AG09309 (cell line): Measurements from ENCODE around the gene TREML2.

Experiments used
- DNase-seq: peaks from one replicate; pipeline ENCODE4 v3.0.0-alpha.2; 2010; ENCODE audit warnings: low read depth
- H3K4me3 ChIP-seq: 2 replicates; pipeline ENCODE4 v1.5.1; 2011; ENCODE audit warnings: mild to moderate bottlenecking, low read depth, low read length, moderate library complexity; ENCODE audit not compliant: control insufficient read depth
- TF ChIP-seq, protein P1 (sequence below): IDR thresholded peaks from 2 replicates; pipeline ENCODE4 v1.5.1; 2011; ENCODE audit warnings: mild to moderate bottlenecking, low read depth, low read length, inconsistent platforms; ENCODE audit not compliant: insufficient read depth, control insufficient read depth; ENCODE audit errors: missing control alignments

Gene TREML2

DNA sequence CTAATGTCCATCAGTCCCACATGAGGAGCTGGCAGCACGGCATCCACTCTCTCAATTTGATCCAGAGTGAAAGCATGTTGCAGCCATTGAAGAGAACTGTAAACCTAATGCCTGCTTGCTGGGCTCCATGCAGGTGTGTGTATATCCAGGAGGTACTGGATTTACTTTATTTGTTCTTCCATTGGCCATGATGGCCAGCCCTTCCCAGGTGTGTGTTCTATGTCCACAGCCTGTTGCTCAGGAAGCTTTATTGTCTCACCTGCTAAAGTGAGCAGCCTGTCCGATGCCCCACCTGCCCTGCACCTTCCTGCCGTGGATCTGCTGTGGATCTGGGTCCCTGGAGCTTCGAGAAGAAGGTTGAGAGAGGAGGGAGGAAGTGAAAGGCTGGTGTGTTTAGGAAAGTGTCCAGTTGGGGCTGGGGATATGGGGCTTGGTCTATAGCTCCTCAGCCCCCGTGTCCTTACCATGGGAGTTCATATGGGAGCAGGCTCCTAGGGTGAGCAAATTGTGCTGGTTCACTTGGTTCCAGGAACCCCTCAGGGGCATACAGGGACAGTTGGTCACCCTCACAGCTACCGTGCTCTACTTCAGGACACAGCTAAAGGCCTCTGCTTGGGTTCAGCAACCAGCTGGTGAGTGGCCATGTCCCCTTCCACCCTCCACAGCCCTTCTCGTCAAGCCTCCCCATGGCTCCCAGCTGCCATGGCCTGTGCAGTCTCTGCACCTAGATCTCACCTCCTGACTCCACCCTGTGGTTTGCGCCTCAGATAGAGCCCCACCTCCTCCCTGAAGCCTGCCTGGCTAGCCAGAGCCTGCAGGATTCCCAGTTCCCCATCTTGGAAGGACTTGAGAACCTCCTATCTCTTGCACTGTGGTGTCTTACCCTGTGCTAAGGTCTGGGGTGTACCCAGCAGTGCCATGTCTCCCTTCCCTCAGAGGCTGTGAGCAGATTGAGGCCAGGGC is 12.7 kb downstream of the TREML2 start:
- TF ChIP-seq, protein P1, sequence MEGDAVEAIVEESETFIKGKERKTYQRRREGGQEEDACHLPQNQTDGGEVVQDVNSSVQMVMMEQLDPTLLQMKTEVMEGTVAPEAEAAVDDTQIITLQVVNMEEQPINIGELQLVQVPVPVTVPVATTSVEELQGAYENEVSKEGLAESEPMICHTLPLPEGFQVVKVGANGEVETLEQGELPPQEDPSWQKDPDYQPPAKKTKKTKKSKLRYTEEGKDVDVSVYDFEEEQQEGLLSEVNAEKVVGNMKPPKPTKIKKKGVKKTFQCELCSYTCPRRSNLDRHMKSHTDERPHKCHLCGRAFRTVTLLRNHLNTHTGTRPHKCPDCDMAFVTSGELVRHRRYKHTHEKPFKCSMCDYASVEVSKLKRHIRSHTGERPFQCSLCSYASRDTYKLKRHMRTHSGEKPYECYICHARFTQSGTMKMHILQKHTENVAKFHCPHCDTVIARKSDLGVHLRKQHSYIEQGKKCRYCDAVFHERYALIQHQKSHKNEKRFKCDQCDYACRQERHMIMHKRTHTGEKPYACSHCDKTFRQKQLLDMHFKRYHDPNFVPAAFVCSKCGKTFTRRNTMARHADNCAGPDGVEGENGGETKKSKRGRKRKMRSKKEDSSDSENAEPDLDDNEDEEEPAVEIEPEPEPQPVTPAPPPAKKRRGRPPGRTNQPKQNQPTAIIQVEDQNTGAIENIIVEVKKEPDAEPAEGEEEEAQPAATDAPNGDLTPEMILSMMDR, result no peak
- H3K4me3 ChIP-seq, result no peak overlapping the region
- DNase-seq, result no peak

DNA sequence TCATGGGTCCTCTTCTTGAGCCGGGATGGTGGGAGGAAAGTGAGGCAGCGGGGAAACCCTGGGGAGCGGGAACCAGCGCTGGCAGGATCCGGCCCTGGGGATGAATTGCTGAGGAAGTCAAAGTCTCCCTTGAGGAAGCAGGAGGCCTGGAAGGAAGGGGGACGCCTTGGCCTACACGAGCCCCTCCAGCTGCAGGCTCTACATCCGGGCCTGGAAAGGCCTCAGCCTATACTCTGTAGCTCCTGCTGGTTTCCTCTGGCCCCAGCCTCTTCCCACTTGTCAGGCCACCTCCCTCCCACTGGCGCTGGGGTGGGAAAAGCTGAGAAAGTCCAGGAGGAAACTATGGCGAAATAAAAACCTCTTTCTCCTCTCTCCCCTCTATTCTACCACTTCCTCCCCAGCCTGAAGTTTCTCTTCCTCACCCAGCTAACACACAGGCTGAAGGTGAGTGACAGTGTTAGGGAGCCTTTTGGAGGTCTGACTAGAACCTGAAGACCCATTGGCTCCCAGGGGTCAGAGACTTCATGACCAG is 14.9 kb downstream of the TREML2 start:
- DNase-seq, result no peak
- TF ChIP-seq, protein P1, result no peak
- H3K4me3 ChIP-seq, result no peak overlapping the region

DNA sequence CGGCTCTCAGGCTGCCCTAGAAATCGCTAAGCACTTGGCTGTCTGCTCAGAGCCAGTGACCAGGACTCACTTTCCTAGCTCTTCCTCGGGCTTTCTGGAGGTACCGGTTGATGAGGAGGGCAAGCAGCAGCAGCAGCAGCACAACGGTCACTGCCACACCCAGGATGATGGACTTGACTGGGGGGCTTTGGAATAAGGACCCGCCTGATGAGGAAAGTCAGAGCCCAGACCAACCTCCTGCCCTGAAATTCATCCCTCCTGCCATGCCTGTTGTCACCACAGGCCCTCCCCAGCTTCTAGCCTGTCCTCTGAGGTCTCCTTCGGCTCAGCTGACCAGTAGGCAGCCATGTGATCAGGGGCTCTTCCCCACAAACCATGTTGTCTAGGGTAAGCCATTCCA is 16.2 kb downstream of the TREML2 start:
- no peak overlapping the region for H3K4me3 ChIP-seq
- no peak for DNase-seq
- TF ChIP-seq, protein P1, result no peak

DNA sequence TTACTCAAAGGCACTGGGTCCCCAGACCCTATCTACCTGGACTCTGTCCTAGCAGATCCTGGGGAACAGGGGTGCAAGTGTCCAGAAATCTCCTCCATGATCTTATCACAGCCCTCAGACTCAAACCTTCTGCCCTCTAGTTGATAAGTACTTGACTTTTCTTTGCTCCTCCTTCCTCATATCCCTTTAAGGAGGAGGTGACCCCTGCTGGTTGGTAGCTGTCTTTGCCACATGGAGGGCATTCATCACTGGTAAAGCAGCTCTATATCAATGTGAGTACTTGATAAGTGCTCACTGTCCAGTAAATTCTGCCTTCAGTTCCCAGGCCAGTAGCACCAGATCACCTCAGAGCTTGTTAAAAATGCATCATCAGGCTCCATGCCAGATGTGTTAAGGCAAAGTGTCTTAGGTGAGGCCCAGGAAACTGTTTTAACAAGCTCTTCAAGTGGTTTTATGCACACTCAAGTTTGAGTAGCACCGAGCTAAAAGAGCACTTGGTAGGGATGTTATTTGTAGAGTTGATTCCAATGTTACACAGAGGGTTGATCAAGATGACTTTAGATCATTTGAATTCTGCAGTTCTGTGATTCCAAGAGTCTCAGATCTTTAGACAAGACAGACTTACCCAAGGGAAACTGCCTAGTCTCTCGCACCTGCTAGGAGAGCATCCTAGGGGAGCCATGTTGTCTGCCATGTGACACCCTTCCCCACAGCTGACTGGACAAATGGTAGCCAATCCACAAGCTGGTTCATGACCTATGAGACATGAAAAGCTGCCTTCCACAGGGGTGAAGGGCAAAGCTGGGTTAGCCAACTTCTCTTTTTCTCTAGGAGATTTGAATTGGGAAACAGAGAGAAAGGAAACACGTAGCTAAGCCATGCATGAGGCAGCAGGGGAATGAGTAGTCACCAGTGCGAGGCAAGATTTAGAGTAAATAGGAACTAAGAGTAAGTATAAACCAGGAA is 18.6 kb downstream of the TREML2 start:
- peak; percentile 14 for DNase-seq
- no peak overlapping the region for H3K4me3 ChIP-seq
- TF ChIP-seq, protein P1, result peak; percentile 72

DNA sequence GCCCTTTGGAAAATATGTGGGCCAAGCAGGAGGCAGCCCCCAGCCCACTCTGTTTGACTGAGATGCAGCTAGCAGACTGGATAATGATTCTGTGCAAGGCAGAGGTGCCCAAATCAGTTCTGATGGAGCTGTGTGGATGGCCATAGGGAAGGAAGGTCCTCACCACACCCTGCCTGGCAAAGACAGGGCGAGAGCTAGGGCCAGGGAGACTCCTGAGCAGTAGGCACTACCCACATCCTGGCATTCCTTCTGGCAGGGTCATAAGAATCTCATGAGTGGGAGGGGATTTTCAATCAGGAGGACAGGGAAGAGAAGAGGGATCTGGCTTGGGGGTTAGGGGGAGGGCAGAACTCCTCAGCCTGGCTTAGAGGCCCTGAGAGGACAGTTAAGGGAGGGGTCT is 19.4 kb downstream of the TREML2 start:
- no peak for DNase-seq
- TF ChIP-seq, protein P1, result no peak
- H3K4me3 ChIP-seq, result no peak overlapping the region

DNA sequence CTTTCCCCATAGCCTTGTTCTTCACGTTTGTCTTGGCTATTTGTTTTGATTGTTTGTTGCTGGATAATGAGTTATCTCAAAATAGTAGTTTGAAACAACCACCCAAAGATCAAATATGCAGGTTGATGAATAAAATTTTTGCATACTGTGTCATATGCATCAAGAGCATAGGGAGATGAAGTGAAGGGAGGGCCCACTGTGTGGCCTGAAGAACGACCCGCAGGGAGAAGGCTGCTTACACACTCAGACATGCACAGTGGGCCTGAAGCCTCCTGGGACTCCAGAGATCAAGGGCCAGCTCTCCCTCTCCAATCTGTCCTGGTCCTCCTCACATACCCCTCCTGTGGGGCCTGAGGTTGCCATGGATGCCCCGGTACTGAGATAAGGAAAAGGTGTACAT is 21.8 kb downstream of the TREML2 start:
- H3K4me3 ChIP-seq, result no peak overlapping the region

More for the DNA sequence above, 21.8 kb downstream of the TREML2 start:
- TF ChIP-seq, protein P1, result no peak
- DNase-seq, result no peak
